ACC112 (cell line): ENCODE results near the gene MPPED1.

ENCODE experiments used
- H2AFZ ChIP-seq: fragments of 200-600 bp; sonication (generic); one replicate; pipeline ENCODE4 v1.6.0; 2017; ENCODE audit warnings: antibody characterized with exemption, low read length; ENCODE audit not compliant: unreplicated experiment
- H3K27ac ChIP-seq: fragments of 200-600 bp; sonication (generic); 2 replicates; pipeline ENCODE4 v1.5.1; 2014; ENCODE audit warnings: low read depth, mild to moderate bottlenecking, antibody characterized with exemption, low read length, moderate library complexity
- H3K27me3 ChIP-seq: fragments of 200-600 bp; sonication (generic); 2 replicates; pipeline ENCODE4 v1.6.1; 2014; ENCODE audit warnings: mild to moderate bottlenecking, antibody characterized with exemption, low read length, moderate library complexity, mixed read lengths; ENCODE audit not compliant: insufficient read depth
- H3K36me3 ChIP-seq: fragments of 200-600 bp; sonication (generic); 2 replicates; pipeline ENCODE4 v1.6.1; 2016; ENCODE audit warnings: mild to moderate bottlenecking, antibody characterized with exemption, low read length, moderate library complexity, mixed read lengths; ENCODE audit not compliant: insufficient read depth
- H3K4me1 ChIP-seq: fragments of 200-600 bp; sonication (generic); one replicate; pipeline ENCODE4 v1.6.1; 2016; ENCODE audit warnings: low read length, mixed read lengths; ENCODE audit not compliant: insufficient read depth, unreplicated experiment, control insufficient read depth
- H3K4me3 ChIP-seq: fragments of 200-600 bp; sonication (generic); 2 replicates; pipeline ENCODE4 v1.5.1; 2014; ENCODE audit warnings: mild to moderate bottlenecking, low read depth, low read length
- H3K79me2 ChIP-seq: fragments of 200-600 bp; sonication (generic); one replicate; pipeline ENCODE4 v1.6.0; 2016; ENCODE audit warnings: low read length; ENCODE audit not compliant: control insufficient read depth, unreplicated experiment, insufficient read depth

The MPPED1 gene

GRCh38 chr22:43400449-43400848 is 11.4 kb upstream of the MPPED1 start:
- Histone ChIP-seq H3K79me2 (no peaks in the 10 kb centered on the region), H3K4me3 (no peak overlapping the region), H3K4me1 (no peaks in the 10 kb centered on the region), H3K27me3 (no peaks in the 10 kb centered on the region), H3K36me3 (no peaks in the 10 kb centered on the region), H3K27ac (no peak overlapping the region), H2AFZ (no peak overlapping the region)

GRCh38 chr22:43401233-43401632 is 10.6 kb upstream of the MPPED1 start:
- no peaks in the 10 kb centered on the region for H3K27me3 ChIP-seq

GRCh38 chr22:43401661-43402060 is 10.2 kb upstream of the MPPED1 start:
- H2AFZ ChIP-seq, result no peak overlapping the region
- H3K27ac ChIP-seq, result no peak overlapping the region
- H3K4me3 ChIP-seq, result no peak overlapping the region
- H3K79me2 ChIP-seq, result no peaks in the 10 kb centered on the region
- H3K27me3 ChIP-seq, result no peaks in the 10 kb centered on the region
- H3K36me3 ChIP-seq, result no peaks in the 10 kb centered on the region
- H3K4me1 ChIP-seq, result no peaks in the 10 kb centered on the region

More at GRCh38 chr22:43401233-43401632, 10.6 kb upstream of the MPPED1 start:
- H2AFZ ChIP-seq, result no peak overlapping the region
- H3K27ac ChIP-seq, result no peak overlapping the region
- H3K4me1 ChIP-seq, result no peaks in the 10 kb centered on the region
- no peaks in the 10 kb centered on the region for H3K79me2 ChIP-seq
- H3K36me3 ChIP-seq, result no peaks in the 10 kb centered on the region
- no peak overlapping the region for H3K4me3 ChIP-seq

- Histone ChIP-seq H2AFZ (no peak overlapping the region), H3K27ac (no peak overlapping the region), H3K79me2 (no peaks in the 10 kb centered on the region), H3K36me3 (no peaks in the 10 kb centered on the region), H3K4me1 (no peaks in the 10 kb centered on the region), H3K4me3 (no peak overlapping the region), H3K27me3 (no peaks in the 10 kb centered on the region)
These were observed 9.7 kb upstream of the MPPED1 start for GRCh38 chr22:43402128-43402527.

GRCh38 chr22:43404673-43405385 is 7.0 kb upstream of the MPPED1 start:
- H3K4me3 ChIP-seq, result no peak overlapping the region
- H3K4me1 ChIP-seq, result no peaks in the 10 kb centered on the region
- H3K79me2 ChIP-seq, result no peaks in the 10 kb centered on the region
- H3K36me3 ChIP-seq, result no peaks in the 10 kb centered on the region
- H3K27me3 ChIP-seq, result no peaks in the 10 kb centered on the region; the same call in 1 of the 2 replicates
- H2AFZ ChIP-seq, result no peak overlapping the region
- no peak overlapping the region for H3K27ac ChIP-seq

- no peak overlapping the region for H2AFZ ChIP-seq
- no peaks in the 10 kb centered on the region for H3K79me2 ChIP-seq
- no peak overlapping the region for H3K27ac ChIP-seq
- no peak overlapping the region for H3K4me3 ChIP-seq
- no peaks in the 10 kb centered on the region for H3K4me1 ChIP-seq
- no peaks in the 10 kb centered on the region for H3K36me3 ChIP-seq
- peaks cover 12% of the 10 kb centered on the region for H3K27me3 ChIP-seq
These were observed 5.5 kb upstream of the MPPED1 start for GRCh38 chr22:43406186-43406790.

- Histone ChIP-seq H3K36me3 (no peaks in the 10 kb centered on the region), H3K27ac (no peak overlapping the region), H3K4me1 (no peaks in the 10 kb centered on the region), H2AFZ (no peak overlapping the region), H3K79me2 (no peaks in the 10 kb centered on the region), H3K27me3 (peaks cover 16% of the 10 kb centered on the region), H3K4me3 (no peak overlapping the region)
These were observed 4.2 kb upstream of the MPPED1 start for GRCh38 chr22:43407591-43407990.

- Histone ChIP-seq H3K79me2 (no peaks in the 10 kb centered on the region), H3K36me3 (no peaks in the 10 kb centered on the region), H2AFZ (no peak overlapping the region), H3K27me3 (peaks cover 20% of the 10 kb centered on the region), H3K4me3 (no peak overlapping the region), H3K4me1 (no peaks in the 10 kb centered on the region), H3K27ac (no peak overlapping the region)
These were observed 3.8 kb upstream of the MPPED1 start for GRCh38 chr22:43408009-43408408.

- H3K4me3 ChIP-seq, result no peak overlapping the region
- no peak overlapping the region for H3K27ac ChIP-seq
- H3K36me3 ChIP-seq, result no peaks in the 10 kb centered on the region
- peaks cover 31% of the 10 kb centered on the region for H3K27me3 ChIP-seq
- no peaks in the 10 kb centered on the region for H3K4me1 ChIP-seq
- no peak overlapping the region for H2AFZ ChIP-seq
- H3K79me2 ChIP-seq, result no peaks in the 10 kb centered on the region
These were observed 2.8 kb upstream of the MPPED1 start for GRCh38 chr22:43409046-43409445.

GRCh38 chr22:43409800-43410199 is 2.0 kb upstream of the MPPED1 start:
- Histone ChIP-seq H3K36me3 (no peaks in the 10 kb centered on the region), H3K79me2 (no peaks in the 10 kb centered on the region), H3K27me3 (peaks cover 37% of the 10 kb centered on the region), H3K27ac (no peak overlapping the region), H3K4me1 (no peaks in the 10 kb centered on the region), H2AFZ (no peak overlapping the region), H3K4me3 (no peak overlapping the region)
